Stimulated activated CD4-positive, alpha-beta T cell treated with anti-CD3 and anti-CD28 coated beads, Interleukin-2, amount 100 ng/mL, for 4 hours (primary cell): ENCODE data around the gene INTS13.
A peak's percentile ranks its signal among the peaks of the same experiment; 100 is the strongest.
"Not testable (repeated sequence)": the region's sequence is repeated elsewhere in the genome, so short reads cannot be mapped to it uniquely, and the experiment has no call there.

ENCODE experiments used
- DNase-seq: peaks from one replicate; pipeline ENCODE4 v3.0.0-alpha.2; 2020; ENCODE audit warnings: low read depth

Gene INTS13

DNA sequence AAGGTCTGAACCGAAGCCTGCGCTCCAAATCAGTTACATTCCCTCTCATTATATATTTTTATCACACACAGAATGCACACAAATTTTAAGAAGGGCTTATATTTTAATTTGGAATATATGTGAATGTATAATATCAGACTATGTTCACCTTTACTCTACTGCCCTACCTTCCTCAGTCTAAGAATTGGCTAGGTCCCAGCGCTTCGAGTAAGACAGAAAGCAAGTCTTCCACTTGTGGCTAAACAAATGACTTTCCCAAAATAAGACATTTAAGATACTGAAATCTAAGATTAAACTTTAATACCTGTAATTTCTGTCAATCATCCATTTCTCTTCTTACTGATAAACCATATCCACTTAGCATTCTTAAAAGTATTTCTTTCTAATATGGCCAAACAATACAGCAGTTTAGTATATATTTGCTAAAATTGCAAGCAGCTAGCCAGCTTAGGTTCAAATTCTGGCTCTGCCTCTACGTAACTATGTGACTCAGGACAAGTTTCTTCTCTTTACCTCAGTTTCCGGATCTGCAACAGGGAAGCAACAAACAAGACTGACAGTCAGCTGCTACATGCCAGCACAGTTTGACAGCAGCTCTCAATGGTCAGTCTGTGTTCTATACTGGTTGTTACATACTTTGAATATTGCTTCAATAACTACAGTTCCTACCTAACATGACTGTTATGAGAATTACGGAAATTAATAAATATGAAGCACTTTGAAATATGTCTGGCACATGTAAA, 2.0 kb downstream of the INTS13 start:
- no peak for DNase-seq

DNA sequence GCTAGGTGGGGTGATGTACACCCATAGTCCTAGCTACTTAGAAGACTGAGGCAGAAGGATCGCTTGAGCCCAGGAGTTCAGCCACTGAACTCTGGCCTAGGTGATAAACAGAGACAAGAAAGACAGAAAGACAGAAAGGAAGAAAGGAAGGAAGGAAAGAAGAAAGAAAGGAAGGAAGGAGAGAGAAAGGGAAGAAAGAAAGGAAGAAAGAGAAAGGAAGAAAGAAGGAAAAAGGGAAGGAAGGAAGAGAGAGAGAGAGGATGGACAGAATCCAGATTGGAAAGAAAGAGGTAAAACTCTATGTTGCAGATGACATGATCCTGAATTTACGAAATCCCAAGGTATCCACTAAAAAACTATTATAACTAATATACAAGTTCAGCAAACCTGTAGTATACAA, 8.2 kb downstream of the INTS13 start:
- no peak for DNase-seq

DNA sequence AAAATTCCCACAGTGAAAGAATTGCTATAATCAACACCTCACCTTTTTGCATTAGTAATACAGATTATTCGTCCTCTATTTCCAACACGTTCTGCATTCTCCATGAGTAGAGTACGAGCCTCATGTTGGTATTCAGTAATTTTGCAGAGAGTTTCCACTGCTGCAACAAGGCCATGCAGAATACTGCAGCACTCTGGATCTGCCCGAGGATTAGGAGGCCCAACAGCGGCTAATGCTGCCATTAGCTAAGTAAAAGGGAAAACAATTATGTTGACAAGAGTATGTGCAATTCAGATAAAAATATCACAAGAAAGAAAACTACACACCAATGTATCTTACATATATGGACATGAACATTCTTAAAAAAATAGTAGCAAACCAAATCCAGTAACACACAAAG, 9.1 kb downstream of the INTS13 start:
- no peak for DNase-seq

DNA sequence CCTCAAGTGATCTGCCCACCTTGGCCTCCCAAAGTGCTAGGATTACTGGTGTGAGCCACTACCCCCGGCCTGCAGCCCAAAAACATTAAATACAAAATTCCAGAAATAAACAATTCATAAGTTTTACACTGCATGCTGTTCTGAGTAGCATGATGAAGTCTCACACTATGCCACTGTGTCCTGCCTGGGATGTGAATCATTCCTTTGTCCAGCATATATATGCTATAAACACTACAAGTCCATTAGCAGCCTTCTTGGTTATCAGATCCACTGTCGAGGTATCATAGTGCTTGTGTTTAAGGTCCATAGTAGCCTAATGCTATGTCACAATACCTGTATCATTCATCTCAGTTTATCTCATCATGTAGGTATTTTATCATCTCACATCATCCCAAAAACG, 15.9 kb downstream of the INTS13 start:
- no peak for DNase-seq

DNA sequence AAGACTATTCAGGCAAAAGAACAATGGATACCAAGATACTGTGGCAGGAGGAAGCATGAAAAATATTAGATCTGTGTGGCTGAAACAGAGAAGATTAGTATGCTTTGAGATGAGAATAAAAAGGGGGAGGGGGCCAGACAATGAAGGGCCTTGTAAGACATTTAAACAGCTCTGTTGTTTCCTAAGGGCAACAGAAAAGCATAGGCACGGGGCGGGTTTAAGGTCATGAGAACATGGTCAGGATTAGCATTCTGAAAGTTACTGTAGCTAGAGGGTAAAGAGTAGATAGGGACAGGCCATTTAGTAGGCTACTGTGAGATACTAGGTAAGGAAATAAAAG, 18.6 kb downstream of the INTS13 start:
- no peak for DNase-seq

DNA sequence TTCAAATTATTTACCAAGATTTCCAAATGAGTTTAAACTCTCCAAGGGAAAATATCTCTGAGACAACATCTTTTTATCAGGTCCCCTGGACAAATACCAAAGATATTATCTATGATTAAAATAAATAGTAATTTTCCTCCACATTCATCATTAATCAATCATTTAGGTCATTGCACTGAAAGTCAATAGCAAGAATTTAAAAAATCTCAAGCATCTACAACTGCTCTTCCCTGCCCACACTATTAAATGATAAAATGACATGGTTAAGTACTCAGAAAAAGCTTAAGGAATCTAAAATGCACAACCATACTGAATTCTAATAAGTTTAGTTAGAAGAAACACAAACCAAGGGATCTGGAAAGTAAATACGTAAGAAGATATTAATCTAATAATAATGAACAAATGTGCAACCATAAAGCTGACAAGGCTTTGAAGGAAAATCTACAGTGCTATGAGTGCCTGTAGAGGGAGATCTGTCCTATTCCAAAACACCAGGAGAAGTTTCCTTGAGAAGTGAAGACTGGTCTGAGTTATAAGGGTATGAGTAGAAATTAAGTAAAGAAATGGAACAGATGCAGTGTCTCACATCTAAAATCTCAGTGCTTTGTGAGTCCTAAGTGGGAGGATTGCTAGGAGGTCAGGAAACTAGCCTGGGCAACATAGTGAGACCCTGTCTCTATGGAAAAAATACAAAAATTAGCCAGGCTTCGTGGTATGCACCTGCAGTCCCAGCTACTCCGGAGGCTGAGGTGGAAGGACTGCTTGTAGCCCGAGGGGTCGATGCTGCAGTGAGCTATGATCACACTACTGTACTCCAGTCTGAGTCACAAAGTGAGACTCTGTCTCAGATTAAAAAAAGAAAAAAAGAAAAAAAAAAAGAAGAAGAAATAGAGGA, 19.2 kb downstream of the INTS13 start:
- DNase-seq = no peak

DNA sequence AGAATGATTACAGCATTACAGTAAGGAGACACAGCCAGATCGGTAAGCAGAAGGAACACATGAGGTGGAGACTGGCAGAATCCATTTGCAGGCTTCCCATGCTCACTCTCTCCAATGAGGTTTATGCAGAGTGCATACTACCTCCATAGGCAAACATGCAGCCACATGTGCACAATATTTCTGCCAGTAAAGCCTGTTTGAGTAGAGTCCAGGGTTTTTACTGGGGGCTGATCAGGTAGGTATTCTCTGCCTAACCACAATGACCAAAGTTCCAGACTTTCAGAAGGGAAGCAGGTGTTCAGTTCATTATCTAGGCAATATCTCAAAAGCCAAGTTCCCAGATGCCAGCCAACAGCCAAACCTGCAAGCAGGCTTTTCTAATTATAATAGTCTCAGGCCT, 31.1 kb downstream of the INTS13 start:
- no peak for DNase-seq

DNA sequence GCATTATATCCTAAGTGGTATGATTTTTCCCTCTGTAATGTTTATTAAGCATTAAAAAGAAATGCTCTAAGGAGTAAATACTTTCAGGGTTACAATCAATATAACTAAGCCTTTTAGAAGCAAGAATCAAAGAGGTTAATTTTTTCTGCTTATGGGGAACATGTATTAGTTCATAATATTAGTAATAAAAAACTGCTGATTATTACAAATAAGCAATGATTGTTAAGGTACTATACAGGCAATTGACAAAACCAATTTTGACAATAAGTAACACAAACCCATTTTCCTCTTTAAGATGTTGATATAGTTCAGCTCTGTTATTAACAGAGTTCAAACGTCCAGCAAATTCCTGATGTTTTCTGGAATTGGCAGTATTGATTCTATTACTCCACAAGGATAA, 31.8 kb downstream of the INTS13 start:
- DNase-seq = no peak

DNA sequence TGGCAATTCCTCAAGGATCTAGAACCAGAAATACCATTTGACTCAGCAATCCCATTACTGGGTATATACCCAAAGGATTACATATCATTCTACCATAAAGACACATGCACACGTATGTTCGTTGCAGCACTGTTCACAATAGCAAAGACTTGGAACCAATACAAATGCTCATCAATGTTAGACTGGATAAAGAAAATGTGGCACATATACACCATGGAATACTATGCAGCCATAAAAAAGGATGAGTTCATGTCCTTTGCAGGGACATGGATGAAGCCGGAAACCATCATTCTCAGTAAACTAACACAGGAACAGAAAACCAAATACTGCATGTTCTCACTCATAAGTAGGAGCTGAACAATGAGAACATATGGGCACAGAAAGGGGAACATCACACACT, 34.4 kb downstream of the INTS13 start:
- DNase-seq = not testable (repeated sequence)

DNA sequence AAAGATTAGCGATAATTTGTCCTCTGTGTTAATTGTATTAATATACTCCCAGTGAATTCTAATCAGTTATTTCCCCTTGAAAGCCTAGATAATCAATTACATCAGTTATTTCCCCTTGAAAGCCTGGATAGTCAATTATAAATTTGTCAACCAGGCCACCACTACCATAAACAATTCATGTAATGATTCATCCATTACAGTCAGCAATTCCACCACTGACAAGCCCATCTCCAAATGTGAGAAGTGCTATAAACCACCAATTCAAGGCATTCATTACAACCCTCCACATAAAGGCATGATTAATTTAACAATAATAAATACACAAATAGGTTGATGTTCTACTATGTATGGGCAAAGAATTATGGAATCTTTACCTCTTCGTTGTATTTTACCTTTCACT, 40.9 kb downstream of the INTS13 start:
- no peak for DNase-seq

DNA sequence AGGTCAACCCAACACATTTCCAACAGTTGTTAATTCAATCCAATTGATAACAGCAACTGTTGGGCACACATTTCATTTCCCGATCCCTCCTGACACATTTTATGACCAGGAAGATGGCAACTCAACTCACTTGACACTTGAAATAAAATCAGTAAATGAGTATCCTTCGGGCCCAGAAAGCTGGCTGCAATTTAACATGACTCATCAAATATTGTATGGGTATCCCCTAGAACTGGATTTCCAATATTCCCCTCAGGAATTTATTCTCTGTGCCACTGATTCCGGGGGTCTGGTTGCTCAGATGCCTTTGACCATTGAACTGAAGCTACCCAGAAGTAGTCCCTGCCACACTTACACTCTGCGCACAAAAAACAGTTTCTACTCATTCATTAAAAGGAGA, 42.1 kb downstream of the INTS13 start:
- DNase-seq = no peak

DNA sequence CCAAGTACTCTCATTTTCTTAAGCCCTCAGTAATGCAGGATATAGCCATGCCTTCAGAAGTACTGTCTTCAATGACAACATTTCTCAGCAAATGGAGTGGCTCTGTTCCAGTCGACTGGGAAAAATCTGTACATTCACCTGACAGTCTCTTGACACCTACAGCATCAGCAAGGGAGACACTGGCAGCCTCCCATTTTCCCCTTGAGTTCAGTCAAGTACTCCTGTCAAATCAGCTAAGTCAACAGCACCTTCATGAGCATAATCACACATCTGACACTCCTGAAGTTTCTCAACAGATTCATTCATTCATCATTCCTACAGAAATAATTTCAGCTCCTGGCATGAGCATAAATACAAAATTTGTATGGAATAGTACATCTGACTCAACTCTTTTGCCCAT, 46.1 kb downstream of the INTS13 start:
- no peak for DNase-seq

DNA sequence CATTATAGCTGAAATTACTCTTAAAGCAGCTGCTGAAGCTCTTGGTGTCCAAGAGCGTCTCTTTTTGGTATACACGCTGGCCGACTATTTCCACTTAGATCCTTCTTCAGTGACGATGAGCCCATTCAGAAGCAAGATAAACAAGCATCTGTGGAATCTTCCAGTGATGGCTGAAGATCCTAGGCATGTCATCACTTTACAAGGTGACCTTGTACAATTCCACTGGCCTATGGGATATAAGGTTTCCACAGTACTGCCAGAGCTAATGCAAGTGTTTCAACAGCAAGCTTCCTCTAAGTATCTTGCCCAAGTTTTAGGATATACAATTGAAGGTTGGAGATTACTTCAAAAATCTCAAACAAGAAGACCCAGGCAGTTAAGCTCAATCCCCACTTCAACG, 47.0 kb downstream of the INTS13 start:
- no peak for DNase-seq

DNA sequence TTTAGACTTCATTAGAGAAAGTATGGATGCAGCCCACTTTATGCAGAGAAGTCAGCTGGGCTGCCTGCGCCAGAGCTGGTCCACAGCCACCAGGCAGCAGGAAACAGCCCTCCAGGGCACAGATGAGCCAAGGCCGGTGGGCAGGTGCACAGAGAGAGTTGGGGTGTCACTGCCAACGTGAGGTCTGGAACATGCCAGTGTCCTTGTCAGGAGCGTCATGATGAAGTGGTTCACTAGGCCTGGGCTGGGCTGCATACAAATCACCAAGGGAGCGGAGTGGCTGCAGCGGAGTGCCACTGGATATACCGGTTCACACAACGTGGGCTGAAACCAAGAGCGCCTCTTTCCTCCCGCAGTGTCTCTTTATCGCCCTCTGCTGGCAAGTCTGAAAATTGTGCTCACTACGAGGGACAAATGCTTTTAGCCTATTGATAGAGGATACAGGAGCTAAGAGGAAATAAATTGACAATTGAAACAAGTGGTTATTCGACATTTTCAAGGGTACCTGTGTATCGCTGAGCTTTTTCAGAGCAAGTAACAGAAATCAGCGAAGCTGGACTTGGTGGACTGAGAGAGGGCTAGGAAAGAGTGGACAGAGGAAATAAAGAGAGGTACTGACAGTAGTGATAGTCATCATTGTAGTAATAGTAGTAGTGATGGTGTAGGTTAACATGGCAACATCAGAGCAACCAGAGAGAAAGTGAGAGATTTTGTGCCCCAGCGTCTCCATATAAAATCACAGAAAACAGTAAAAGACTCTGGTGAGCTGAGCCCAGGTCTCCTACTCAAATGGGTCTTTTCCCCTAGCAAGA, 52.8 kb downstream of the INTS13 start:
- DNase-seq = peak; percentile 77

DNA sequence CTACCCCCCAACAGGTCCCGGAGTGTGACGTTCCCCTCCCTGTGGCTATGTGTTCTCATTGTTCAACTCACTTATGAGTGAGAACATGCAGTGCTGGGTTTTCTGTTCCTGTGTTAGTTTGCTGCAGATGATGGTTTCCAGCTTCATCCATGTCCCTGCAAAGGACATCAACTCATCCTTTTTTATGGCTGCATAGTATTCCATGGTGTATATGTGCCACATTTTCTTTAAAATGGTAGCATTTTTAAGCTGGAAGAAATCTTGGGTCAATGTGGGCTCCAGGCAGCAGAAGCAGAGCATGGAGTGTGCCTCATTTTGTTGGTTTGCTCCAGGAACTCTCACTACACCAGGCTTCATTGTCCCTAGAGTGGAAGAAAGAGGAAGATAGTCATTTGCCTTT, 57.2 kb downstream of the INTS13 start:
- no peak for DNase-seq

DNA sequence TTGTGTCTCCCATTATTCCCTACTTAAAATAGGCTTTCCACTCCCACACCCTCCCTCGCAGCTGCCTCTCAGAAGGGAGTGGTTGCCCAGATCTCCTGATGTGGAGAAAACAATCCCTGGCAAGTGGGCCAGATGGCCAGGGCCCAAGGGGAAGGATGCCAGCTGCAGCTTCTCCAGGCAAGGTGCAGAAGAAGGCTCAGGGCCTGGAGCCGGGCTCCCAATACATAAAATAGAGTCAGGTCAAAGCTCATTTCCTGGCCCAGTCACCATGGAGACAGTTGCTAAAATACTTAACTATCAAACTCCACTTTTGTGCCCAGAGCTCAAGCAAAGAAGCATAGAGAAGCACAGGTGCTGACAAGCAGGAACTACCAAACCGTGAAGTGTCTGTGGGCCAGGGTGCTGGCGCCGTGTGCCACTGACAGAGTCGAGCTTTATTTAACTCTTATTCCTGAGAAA, 59.1 kb downstream of the INTS13 start:
- no peak for DNase-seq

DNA sequence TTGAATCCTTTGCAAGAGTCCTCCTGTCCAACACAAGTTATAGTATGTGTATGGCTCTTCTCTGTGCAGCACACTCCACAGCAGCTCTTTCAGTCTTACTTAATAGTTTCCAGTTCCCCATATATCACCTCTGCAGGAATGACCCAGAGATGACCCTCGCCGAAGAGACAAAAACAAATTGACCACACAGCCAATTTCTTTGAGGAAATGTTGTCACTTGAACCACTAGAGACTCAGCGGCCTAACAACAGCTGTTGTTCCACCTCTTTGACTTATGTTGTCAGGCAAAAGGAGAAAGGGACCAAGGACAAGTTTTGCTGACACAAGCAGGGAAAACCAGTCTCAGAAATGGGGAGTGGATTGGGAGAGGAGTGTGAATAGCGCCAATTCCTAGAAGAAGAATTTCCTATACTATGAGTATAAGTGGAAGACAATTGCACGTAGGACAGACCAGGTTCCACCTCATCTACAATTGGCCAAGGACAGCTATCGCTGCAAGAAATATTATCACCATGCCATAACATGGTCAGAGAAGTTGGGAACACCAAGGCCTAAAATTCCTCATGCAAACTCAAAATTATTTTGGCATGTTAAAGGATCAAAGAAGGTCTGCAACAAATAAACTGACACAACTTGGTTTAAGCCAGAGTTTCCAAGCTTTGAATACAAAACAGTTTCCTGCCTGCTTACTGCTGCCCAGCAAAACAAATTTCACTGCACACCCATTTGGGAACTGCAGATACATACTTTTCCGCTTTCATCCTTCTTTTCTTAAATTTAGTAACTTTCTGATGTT, 63.1 kb downstream of the INTS13 start:
- no peak for DNase-seq

DNA sequence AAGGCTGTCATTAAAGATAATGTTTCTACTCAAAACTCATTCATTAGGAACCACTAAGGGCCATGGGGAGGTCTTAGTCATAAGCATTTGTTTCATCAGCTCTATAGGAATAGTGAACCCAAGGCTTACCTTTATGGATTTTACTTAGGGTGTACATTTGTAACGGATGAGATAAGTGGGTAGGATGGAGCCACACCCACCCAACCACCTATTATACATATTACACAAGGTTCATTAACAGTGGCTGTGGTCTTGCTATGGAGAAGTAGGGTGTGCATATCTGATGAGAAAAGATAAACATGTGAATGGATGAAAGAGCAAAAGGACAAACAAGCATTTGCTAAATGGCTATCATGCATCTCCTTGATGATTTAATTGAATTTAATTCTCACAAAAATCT, 65.2 kb downstream of the INTS13 start:
- no peak for DNase-seq

DNA sequence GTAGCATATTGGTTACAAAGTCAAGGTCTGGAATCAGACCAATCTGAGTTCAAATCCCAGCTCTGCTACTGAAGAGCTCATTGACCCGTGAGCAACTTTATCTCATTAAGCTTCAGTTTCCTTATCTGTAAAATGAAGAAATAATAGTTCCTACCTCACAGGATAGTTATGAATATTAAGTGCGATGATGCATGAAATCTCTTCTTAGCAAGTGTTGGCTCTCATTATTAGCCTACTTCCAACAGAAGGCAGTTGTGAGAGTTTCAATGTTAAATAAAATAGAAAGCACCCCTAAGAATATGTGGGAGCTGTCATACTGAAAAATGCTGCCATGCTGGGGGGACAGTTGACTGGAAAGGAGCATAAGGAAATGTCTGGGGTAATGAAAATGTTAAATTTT, 65.8 kb downstream of the INTS13 start:
- no peak for DNase-seq

DNA sequence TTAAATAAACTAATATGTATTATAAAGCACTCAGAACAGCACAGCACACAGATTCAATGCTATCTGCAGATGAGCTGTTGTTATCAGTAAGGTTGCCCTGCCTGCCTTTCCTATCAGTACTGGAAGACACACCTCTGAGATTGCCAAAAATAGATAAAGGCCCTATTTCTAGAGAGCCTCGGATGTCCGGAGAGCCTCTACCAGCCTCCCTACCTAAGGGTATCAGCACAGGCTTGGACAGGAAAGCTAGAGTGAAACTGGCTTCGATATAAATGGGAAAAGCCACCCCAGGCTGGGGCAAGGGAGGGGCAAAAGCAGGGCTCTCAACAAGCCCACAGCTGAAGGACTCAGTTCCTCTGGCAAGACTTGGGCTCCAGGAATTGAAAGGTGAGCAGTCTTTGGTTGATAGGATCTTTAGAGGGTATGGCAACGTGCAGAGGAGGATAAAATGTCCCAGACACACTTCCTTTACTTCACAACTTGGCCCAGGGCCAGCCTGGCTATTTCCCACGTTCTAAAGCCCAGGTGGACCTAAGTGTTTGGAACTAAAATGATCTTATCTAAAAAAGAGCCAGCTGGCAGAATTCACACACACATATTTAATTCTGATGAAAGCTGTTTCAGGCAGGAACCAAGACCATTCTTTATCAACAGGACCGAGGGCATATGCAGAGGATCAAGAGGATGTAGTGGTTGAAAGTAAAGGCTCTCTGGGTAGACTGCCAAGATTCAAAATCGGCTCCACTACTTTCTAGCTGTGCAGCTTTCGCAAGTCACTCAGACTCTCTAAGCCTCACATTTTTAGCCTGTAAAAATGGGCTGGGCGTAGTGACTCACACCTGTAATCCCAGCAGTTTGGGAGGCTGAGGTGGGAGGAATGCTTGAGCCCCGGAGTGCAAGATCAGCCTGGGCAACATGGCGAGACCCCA, 67.0 kb downstream of the INTS13 start:
- no peak for DNase-seq
